H1 (cell line): Measurements from ENCODE around the gene GSK3B. TPM values are rescaled to one million over a fixed set of nuclear protein-coding genes. Genes with fewer than 3 reads are reported as not detected.

Experiments used
- CTCF ChIA-PET: fragments of 300-600 bp; sonication (Branson Sonifier 250); formaldehyde crosslinking; loops from one replicate; lab custom pipeline; 2021; ENCODE audit not compliant: partially characterized antibody; lab: Charles Lee
- POLR2A ChIA-PET: fragments of 300-600 bp; sonication (Branson Sonifier 250); formaldehyde crosslinking; loops from one replicate; lab custom pipeline; 2021; ENCODE audit warnings: inconsistent platforms; ENCODE audit not compliant: partially characterized antibody; lab: Charles Lee
- DNase-seq, 2 experiments: peaks; one replicate each; pipeline versions ENCODE4 v3.0.0 to v3.0.0-alpha.2; 2010 to 2022; ENCODE audit warnings: low spot score in 2 of 2, low read depth in 1 of 2, mixed read lengths in 1 of 2
- FAIRE-seq: peaks from 2 replicates; lab custom pipeline; 2011; peaks lifted over from hg19 to GRCh38; lab: Jason Lieb, UNC
- H2AFZ ChIP-seq: 2 replicates; pipeline ENCODE4 v1.8.1; 2012; ENCODE audit warnings: low read length, inconsistent platforms
- H2AK5ac ChIP-seq: 2 replicates; pipeline ENCODE4 v1.6.1; 2013; ENCODE audit warnings: low read depth, low read length
- H2BK120ac ChIP-seq: replicated peaks from 2 replicates; pipeline ENCODE3; 2013; ENCODE audit warnings: low read depth, low read length, inconsistent platforms
- H2BK12ac ChIP-seq: 2 replicates; pipeline ENCODE4 v1.6.1; 2013; ENCODE audit warnings: low read depth, low read length
- H2BK15ac ChIP-seq: 2 replicates; pipeline ENCODE4 v1.6.1; 2013; ENCODE audit warnings: low read length
- H2BK20ac ChIP-seq: 2 replicates; pipeline ENCODE4 v1.6.1; 2013; ENCODE audit warnings: low read length
- H2BK5ac ChIP-seq: 2 replicates; pipeline ENCODE4 v1.6.1; 2013; ENCODE audit warnings: low read depth, low read length
- H3K14ac ChIP-seq: 2 replicates; pipeline ENCODE4 v1.6.1; 2013; ENCODE audit warnings: inconsistent platforms; ENCODE audit not compliant: insufficient read length
- H3K18ac ChIP-seq: 2 replicates; pipeline ENCODE4 v1.6.1; 2013; ENCODE audit warnings: low read length; ENCODE audit errors: extremely low read depth
- H3K23ac ChIP-seq: 2 replicates; pipeline ENCODE4 v1.6.1; 2013; ENCODE audit warnings: inconsistent platforms; ENCODE audit not compliant: insufficient read length
- H3K23me2 ChIP-seq: 2 replicates; pipeline ENCODE4 v1.6.1; 2013; ENCODE audit warnings: low read depth, low read length
- H3K27ac ChIP-seq: 2 replicates; pipeline ENCODE4 v1.6.1; 2011; ENCODE audit warnings: low read depth, low read length, inconsistent platforms
- H3K27me3 ChIP-seq, 4 experiments: replicated peaks in 1 of 4; 1 replicate in 1 of 4; 2 replicates in 3 of 4; pipeline versions ENCODE4 v1.6.1 to v1.8.1; 2011 to 2013; ENCODE audit warnings: low read length in 3 of 4, mild to moderate bottlenecking in 3 of 4, inconsistent platforms in 2 of 4, mixed read lengths in 2 of 4, moderate library complexity in 1 of 4; ENCODE audit not compliant: control insufficient read depth in 3 of 4, insufficient read depth in 3 of 4; ENCODE audit errors: extremely low read depth in 1 of 4
- H3K36me3 ChIP-seq, 4 experiments: 2 replicates each; pipeline versions ENCODE4 v1.6.1 to v1.8.1; 2011 to 2013; ENCODE audit warnings: mild to moderate bottlenecking in 4 of 4, low read length in 3 of 4, moderate library complexity in 2 of 4, control low read depth in 1 of 4, inconsistent platforms in 1 of 4; ENCODE audit not compliant: insufficient read depth in 4 of 4, control insufficient read depth in 2 of 4
- H3K4ac ChIP-seq: replicated peaks from 2 replicates; pipeline ENCODE3; 2013; ENCODE audit warnings: low read length, low read depth, mixed read lengths, inconsistent platforms; ENCODE audit not compliant: insufficient read length
- H3K4me1 ChIP-seq, 4 experiments: replicated peaks in 1 of 4; 1 replicate in 1 of 4; 2 replicates in 3 of 4; pipeline versions ENCODE4 v1.6.1 to v1.8.1; 2011 to 2013; ENCODE audit warnings: low read length in 3 of 4, inconsistent platforms in 2 of 4, mixed read lengths in 1 of 4; ENCODE audit not compliant: insufficient read depth in 4 of 4, control insufficient read depth in 3 of 4
- H3K4me2 ChIP-seq, 2 experiments: 2 replicates each; pipeline versions ENCODE4 v1.6.1 to v1.8.1; 2011 to 2013; ENCODE audit warnings: low read depth in 2 of 2, low read length in 2 of 2, control low read depth in 1 of 2, inconsistent platforms in 1 of 2, mild to moderate bottlenecking in 1 of 2; ENCODE audit not compliant: insufficient read depth in 1 of 2
- H3K4me3 ChIP-seq, 4 experiments: fragments of 200-600, 300-600 bp in 1 of 4; sonication (generic), shearing (Covaris generic), sonication (Bioruptor Twin) in 1 of 4; 2 replicates each; pipeline versions ENCODE4 v1.5.1 to v1.8.1; 2011 to 2016; ENCODE audit warnings: low read length in 4 of 4, low read depth in 3 of 4, control low read depth in 2 of 4, inconsistent platforms in 2 of 4, mild to moderate bottlenecking in 2 of 4, mixed read lengths in 1 of 4, moderate library complexity in 1 of 4; ENCODE audit not compliant: insufficient read depth in 2 of 4; ENCODE audit errors: extremely low read depth in 1 of 4
- H3K56ac ChIP-seq: replicated peaks from 2 replicates; pipeline ENCODE3; 2013; ENCODE audit warnings: low read depth, mild to moderate bottlenecking, mixed read lengths, low read length, inconsistent platforms; ENCODE audit not compliant: insufficient read length
- H3K79me1 ChIP-seq: 2 replicates; pipeline ENCODE4 v1.6.1; 2013; ENCODE audit warnings: low read depth, low read length, control low read depth
- H3K79me2 ChIP-seq, 2 experiments: 2 replicates each; pipeline versions ENCODE4 v1.6.1 to v1.8.1; 2012 to 2013; ENCODE audit warnings: low read length in 2 of 2, mild to moderate bottlenecking in 2 of 2, inconsistent platforms in 1 of 2; ENCODE audit not compliant: insufficient read depth in 2 of 2, control insufficient read depth in 1 of 2
- H3K9ac ChIP-seq, 4 experiments: replicated peaks in 1 of 4; 1 replicate in 1 of 4; 2 replicates in 3 of 4; pipeline versions ENCODE4 v1.6.1 to v1.8.1; 2011 to 2013; ENCODE audit warnings: low read depth in 3 of 4, low read length in 3 of 4, control low read depth in 2 of 4, mild to moderate bottlenecking in 2 of 4, moderate library complexity in 2 of 4, inconsistent platforms in 1 of 4; ENCODE audit errors: extremely low read depth in 1 of 4
- H3K9me3 ChIP-seq, 2 experiments: 2 replicates each; pipeline versions ENCODE4 v1.6.1 to v1.8.1; 2012 to 2013; ENCODE audit warnings: mild to moderate bottlenecking in 2 of 2, moderate library complexity in 2 of 2, control low read depth in 1 of 2, inconsistent platforms in 1 of 2, low read depth in 1 of 2, low read length in 1 of 2, mixed read lengths in 1 of 2; ENCODE audit not compliant: insufficient read depth in 2 of 2
- H4K20me1 ChIP-seq, 2 experiments: replicated peaks in 1 of 2; 2 replicates each; pipeline versions ENCODE3 to v1.8.1; 2011 to 2013; ENCODE audit warnings: inconsistent platforms in 2 of 2, low read length in 2 of 2, mild to moderate bottlenecking in 1 of 2; ENCODE audit not compliant: insufficient read depth in 2 of 2, control insufficient read depth in 1 of 2
- H4K5ac ChIP-seq: 2 replicates; pipeline ENCODE4 v1.6.1; 2013; ENCODE audit warnings: low read length, low read depth, mixed read lengths, inconsistent platforms; ENCODE audit not compliant: insufficient read length
- H4K8ac ChIP-seq: 2 replicates; pipeline ENCODE4 v1.8.0; 2013; ENCODE audit warnings: mild to moderate bottlenecking, moderate library complexity, low read length, inconsistent platforms; ENCODE audit not compliant: insufficient read depth; ENCODE audit errors: extremely low read depth
- H4K91ac ChIP-seq: replicated peaks from 2 replicates; pipeline ENCODE3; 2013; ENCODE audit warnings: low read length, mixed read lengths, inconsistent platforms; ENCODE audit not compliant: insufficient read length
- BACH1 ChIP-seq: IDR thresholded peaks from 2 replicates; pipeline ENCODE4 v1.6.1; 2012; ENCODE audit warnings: low read length, improper control_type of control experiment
- CTCF ChIP-seq, 3 experiments: IDR thresholded peaks; 1 replicate in 2 of 3; 2 replicates in 1 of 3; pipeline versions ENCODE4 v1.5.1 to v1.6.1; 2011; ENCODE audit warnings: low read length in 3 of 3, mild to moderate bottlenecking in 3 of 3, inconsistent platforms in 2 of 3, low read depth in 1 of 3, moderate library complexity in 1 of 3; ENCODE audit not compliant: insufficient read depth in 1 of 3; ENCODE audit errors: control extremely low read depth in 1 of 3
- GTF2F1 ChIP-seq: IDR thresholded peaks from 2 replicates; pipeline ENCODE4 v1.6.1; 2012; ENCODE audit warnings: low read depth, low read length, improper control_type of control experiment, borderline replicate concordance
- USF2 ChIP-seq: IDR thresholded peaks from 2 replicates; pipeline ENCODE4 v1.6.1; 2011; ENCODE audit warnings: low read length, improper control_type of control experiment
- WGBS, 2 experiments: shearing (Covaris generic) in 1 of 2; methylation state at CpG; one replicate each; pipeline versions ENCODE4 v1.1.6 to v1.1.7; 2013 to 2015; ENCODE audit warnings: low lambda C conversion rate in 2 of 2, mixed read lengths in 2 of 2, inconsistent platforms in 1 of 2, low coverage in 1 of 2, missing lambda C conversion rate in 1 of 2; ENCODE audit not compliant: insufficient replicate concordance in 2 of 2, insufficient coverage in 1 of 2, insufficient read length in 1 of 2; ENCODE audit errors: extremely low coverage in 1 of 2, missing lambda C conversion rate in 1 of 2; 5-methylcytosine and 5-hydroxymethylcytosine counted together
- polyA plus RNA-seq, 7 experiments: library from polyadenylated mRNA; depleted of rRNA in 3 of 7; stranded (reverse) in 5 of 7; unstranded in 2 of 7; fragments of >200 nt in 5 of 7; fragments of 200-250 nt in 2 of 7; gene quantifications; 1 replicate in 5 of 7; 2 replicates in 1 of 7; 4 replicates in 1 of 7; pipeline versions ENCODE4 v1.2.1 to v1.2.3, GENCODE V29; 2011 to 2013; ENCODE audit warnings: missing spikeins in 2 of 7, mixed read lengths in 2 of 7
- total RNA-seq: library from RNA; stranded (reverse); fragmentation: NEBNext Ultra II Directional; extraction: Animal tissue kit (Norgen Biotek cat#: 25700); gene quantifications from 2 replicates; pipeline ENCODE4 v1.2.1, GENCODE V29; 2021

Gene GSK3B
- total and polyA plus RNA-seq, 2 of the 8 experiments (the other 6 are each of a cell fraction or from before 2014, with no cell fraction given): 24.2 to 50.7 TPM

- no peaks in the 10 kb centered on the region; a peak in 1 of 8 replicates for H3K36me3 ChIP-seq
- H3K27ac ChIP-seq: no peak overlapping the region
- no peak overlapping the region for H4K5ac ChIP-seq
- peaks cover 0 to 97% of the 10 kb centered on the region in 2 experiments; a peak in 2 of 4 replicates for H3K79me2 ChIP-seq
- H3K56ac ChIP-seq: no peak overlapping the region
- no peak for DNase-seq
- H2BK12ac ChIP-seq: no peak overlapping the region
- WGBS, 2 experiments: 86% methylated on average over 1 of the region's 1 CpG; no CpG with 5 or more reads in 1 of the 2 experiments
- H3K9ac ChIP-seq: no peak overlapping the region
- no peak overlapping the region for H3K14ac ChIP-seq
- H4K20me1 ChIP-seq: peaks cover 0 to 7% of the 10 kb centered on the region in 2 experiments
- H3K4me3 ChIP-seq: no peak overlapping the region
- no peaks in the 10 kb centered on the region; the same call in 1 of the 2 replicates for H3K23me2 ChIP-seq
- H3K4me1 ChIP-seq: peaks cover 0 to 3% (median 0%) of the 10 kb centered on the region in 4 experiments; a peak in 2 of 7 replicates
- H3K23ac ChIP-seq: no peak overlapping the region
- H4K8ac ChIP-seq: no peak overlapping the region
- H3K18ac ChIP-seq: no peak overlapping the region
- H3K27me3 ChIP-seq: no peaks in the 10 kb centered on the region
- no peak overlapping the region for H2BK15ac ChIP-seq
- H3K4me2 ChIP-seq: no peak overlapping the region
- H3K79me1 ChIP-seq: no peaks in the 10 kb centered on the region; the same call in 1 of the 2 replicates
- POLR2A ChIA-PET: interaction anchor here (1.1 kb wide), 1 partner anchor 64 kb away, joined by 3 read pairs; the partner anchor contains the start of gene GSK3B
- no peak overlapping the region for H2BK20ac ChIP-seq
- no peaks in the 10 kb centered on the region for H3K9me3 ChIP-seq
- no peak overlapping the region for H2AFZ ChIP-seq
- H2BK5ac ChIP-seq: no peak overlapping the region
- CTCF ChIA-PET: interaction anchor here (0.7 to 2.0 kb wide), 3 partner anchors 10 to 447 kb away, joined by 3 to 12 read pairs (median 9); no protein-coding TSS in a partner anchor
- no peak for FAIRE-seq
- H3K4ac ChIP-seq: no peak overlapping the region
- H2AK5ac ChIP-seq: no peak overlapping the region
- H2BK120ac ChIP-seq: no peak overlapping the region
- no peak overlapping the region for H4K91ac ChIP-seq
- TF ChIP-seq GTF2F1 (no peak), USF2 (no peak), CTCF (IDR thresholded peaks at IDR 0.05; ENCODE audit: control extremely low read depth in 1 of 3, insufficient read depth in 1 of 3, low read depth in 1 of 3, low read length in 3 of 3) (no peak), BACH1 (no peak)
These were observed 64.5 kb downstream of the GSK3B start for GRCh38 chr3:120029749-120030148.
